CD4-positive, CD25-positive, alpha-beta regulatory T cell (primary cell): Measurements from ENCODE around the gene RNF220. TPM values are rescaled to one million over a fixed set of nuclear protein-coding genes. Genes with fewer than 3 reads are reported as not detected.

ENCODE experiments used
- ATAC-seq, 2 donors: fragments of 150-1000 bp; cut with Tn5 transposase; one replicate each; pipeline ENCODE4 v1.10.0; 2021; ENCODE audit warnings: low read depth in 2 of 2, moderate number of reproducible peaks in 2 of 2, moderate library complexity in 1 of 2
- DNase-seq, 3 donors: peaks; one replicate each; pipeline versions ENCODE4 v3.0.0 to v3.0.0-alpha.2; 2012 to 2022; ENCODE audit warnings: mixed read lengths in 1 of 3
- H3K27ac ChIP-seq: one replicate; pipeline ENCODE4 v1.7.0; 2013; ENCODE audit warnings: mild to moderate bottlenecking, low read length; ENCODE audit not compliant: insufficient read depth, poor library complexity, severe bottlenecking
- H3K27me3 ChIP-seq: one replicate; pipeline ENCODE4 v1.7.0; 2013; ENCODE audit warnings: low read length; ENCODE audit not compliant: control insufficient read depth, insufficient read depth
- H3K36me3 ChIP-seq: one replicate; pipeline ENCODE4 v1.7.0; 2013; ENCODE audit warnings: mild to moderate bottlenecking, low read length, moderate library complexity; ENCODE audit not compliant: control insufficient read depth, insufficient read depth
- H3K4me1 ChIP-seq: 2 replicates; pipeline ENCODE4 v1.7.0; 2013; ENCODE audit warnings: mild to moderate bottlenecking, low read length; ENCODE audit not compliant: insufficient read depth, control insufficient read depth, poor library complexity, severe bottlenecking
- H3K4me3 ChIP-seq: one replicate; pipeline ENCODE4 v1.7.0; 2013; ENCODE audit warnings: low read depth, mild to moderate bottlenecking, low read length, moderate library complexity
- H3K9me3 ChIP-seq, 2 experiments: 1 replicate in 1 of 2; 2 replicates in 1 of 2; pipeline ENCODE4 v1.7.0; 2013; ENCODE audit warnings: low read length in 2 of 2, mild to moderate bottlenecking in 1 of 2, moderate library complexity in 1 of 2; ENCODE audit not compliant: control insufficient read depth in 2 of 2
- H3K27ac Mint-ChIP-seq, 3 donors: one replicate each; pipeline ENCODE4 v1.8.0; 2020 to 2022; ENCODE audit warnings: mild to moderate bottlenecking in 3 of 3, mixed read lengths in 3 of 3, moderate library complexity in 2 of 3
- H3K27me3 Mint-ChIP-seq: one replicate; pipeline ENCODE4 v1.8.0; 2022; ENCODE audit warnings: mild to moderate bottlenecking, mixed read lengths
- H3K36me3 Mint-ChIP-seq: one replicate; pipeline ENCODE4 v1.8.0; 2020; ENCODE audit warnings: mixed read lengths
- H3K4me1 Mint-ChIP-seq, 4 donors: one replicate each; pipeline ENCODE4 v1.8.0; 2020 to 2022; ENCODE audit warnings: mixed read lengths in 4 of 4, mild to moderate bottlenecking in 1 of 4
- H3K4me3 Mint-ChIP-seq, 4 donors: one replicate each; pipeline ENCODE4 v1.8.0; 2020 to 2022; ENCODE audit warnings: mild to moderate bottlenecking in 4 of 4, mixed read lengths in 4 of 4, moderate library complexity in 3 of 4
- H3K9me3 Mint-ChIP-seq, 7 donors: one replicate each; pipeline ENCODE4 v1.8.0; 2020 to 2022; ENCODE audit warnings: mixed read lengths in 7 of 7, mild to moderate bottlenecking in 3 of 7, moderate library complexity in 2 of 7
- polyA plus RNA-seq, 4 donors: library from polyadenylated mRNA; unstranded; fragments of 300-500 nt; fragmentation: Illumina TruSeq; gene quantifications; one replicate each; pipeline ENCODE4 v1.2.3, GENCODE V29; 2021
- total RNA-seq: library from RNA; stranded (reverse); gene quantifications from one replicate; pipeline ENCODE4 v1.2.3, GENCODE V29; 2022

The RNF220 gene
- total and polyA plus RNA-seq, 5 donors from 2014 or later, result 73.2 to 94.8 (median 83.1) TPM

DNA sequence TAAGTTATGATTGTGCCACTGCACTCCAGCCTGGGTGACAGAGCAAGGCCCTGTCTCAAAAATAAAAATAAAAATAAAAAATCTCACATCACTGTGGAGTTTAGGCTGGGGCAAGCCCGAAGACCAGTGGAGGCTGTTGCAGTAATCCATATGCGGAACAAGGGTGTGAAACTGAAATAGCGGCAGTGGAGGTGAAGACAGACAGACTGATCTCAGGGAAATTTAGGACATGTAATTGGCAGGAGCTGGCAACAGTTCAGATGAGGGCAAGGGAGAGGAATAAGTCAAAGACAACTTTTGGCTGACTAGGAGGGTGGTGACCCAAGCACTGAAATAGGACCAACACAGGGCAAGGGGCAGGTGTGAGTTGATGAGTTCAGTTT lies 277.8 kb downstream of the RNF220 start:
- H3K9me3 Mint-ChIP-seq, result no peaks in the 10 kb centered on the region
- H3K9me3 ChIP-seq, result no peaks in the 10 kb centered on the region

DNA sequence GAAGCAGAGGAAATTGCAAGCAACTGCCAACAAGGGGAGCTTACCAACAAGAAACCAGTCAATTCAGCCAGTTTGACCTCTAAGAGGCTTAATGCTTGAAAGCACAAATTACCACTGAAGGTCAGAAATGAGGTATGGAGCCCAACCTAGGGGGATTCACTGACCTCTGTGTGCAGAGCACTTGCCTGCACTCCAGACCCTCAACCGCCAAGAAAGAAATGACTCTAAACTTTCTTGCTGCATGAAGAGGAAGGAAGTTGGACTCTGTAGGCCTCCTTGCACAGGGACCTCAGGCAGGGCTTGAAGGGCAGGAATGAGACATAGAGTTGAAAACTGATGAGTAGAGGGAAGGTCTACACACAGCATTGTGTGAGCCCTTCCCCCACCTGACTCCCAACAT lies 279.5 kb downstream of the RNF220 start:
- no peaks in the 10 kb centered on the region for H3K27me3 ChIP-seq
- H3K27ac ChIP-seq, result no peak overlapping the region
- H3K9me3 ChIP-seq, result no peaks in the 10 kb centered on the region
- no peak overlapping the region for H3K4me3 ChIP-seq
- peaks cover 4% of the 10 kb centered on the region for H3K36me3 Mint-ChIP-seq
- no peak for DNase-seq
- no peak overlapping the region for H3K4me3 Mint-ChIP-seq
- no peaks in the 10 kb centered on the region for H3K9me3 Mint-ChIP-seq
- peaks cover 4% of the 10 kb centered on the region for H3K27me3 Mint-ChIP-seq
- no peak for ATAC-seq
- peaks cover 0 to 2% (median 0%) of the 10 kb centered on the region in 4 donors for H3K4me1 Mint-ChIP-seq
- H3K4me1 ChIP-seq, result no peaks in the 10 kb centered on the region
- no peak overlapping the region for H3K27ac Mint-ChIP-seq
- H3K36me3 ChIP-seq, result no peaks in the 10 kb centered on the region

More for the DNA sequence above, 277.8 kb downstream of the RNF220 start:
- H3K4me3 ChIP-seq, result no peak overlapping the region
- Mint-ChIP-seq H3K36me3 (peaks cover 4% of the 10 kb centered on the region), H3K4me3 (no peak overlapping the region), H3K27ac (no peak overlapping the region), H3K27me3 (peaks cover 5% of the 10 kb centered on the region), H3K4me1 (peaks cover 0 to 2% (median 0%) of the 10 kb centered on the region in 4 donors)
- no peaks in the 10 kb centered on the region for H3K36me3 ChIP-seq
- no peaks in the 10 kb centered on the region for H3K27me3 ChIP-seq
- DNase-seq, result no peak
- no peak for ATAC-seq
- no peaks in the 10 kb centered on the region for H3K4me1 ChIP-seq
- H3K27ac ChIP-seq, result no peak overlapping the region

DNA sequence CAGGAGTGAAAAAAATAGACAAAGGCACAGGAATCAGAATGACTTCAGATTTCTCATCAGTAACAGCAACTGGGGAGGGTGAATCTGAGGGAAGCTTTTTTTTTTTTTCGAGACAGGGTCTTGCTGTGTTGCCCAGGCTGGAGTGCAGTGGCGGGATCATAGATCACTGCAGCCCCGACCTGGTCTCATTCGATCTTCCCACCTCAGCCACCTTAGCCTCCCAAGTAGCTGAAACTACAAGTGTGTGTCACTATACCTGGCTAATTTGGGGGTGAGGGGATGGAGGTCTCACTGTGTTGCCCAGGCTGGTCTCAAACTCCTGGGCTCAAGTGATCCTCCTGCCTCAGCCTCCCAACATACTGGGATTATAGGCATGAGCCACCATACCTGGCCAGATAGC lies 280.2 kb downstream of the RNF220 start:
- ATAC-seq (no peak), DNase-seq (no peak)
- Histone ChIP-seq H3K36me3 (no peaks in the 10 kb centered on the region), H3K9me3 (no peaks in the 10 kb centered on the region), H3K27me3 (no peaks in the 10 kb centered on the region), H3K4me3 (no peak overlapping the region), H3K4me1 (no peaks in the 10 kb centered on the region), H3K27ac (no peak overlapping the region)
- Mint-ChIP-seq H3K4me1 (peaks cover 0 to 2% (median 0%) of the 10 kb centered on the region in 4 donors), H3K36me3 (peaks cover 4% of the 10 kb centered on the region), H3K27me3 (peaks cover 2% of the 10 kb centered on the region), H3K4me3 (no peak overlapping the region), H3K27ac (no peak overlapping the region), H3K9me3 (no peaks in the 10 kb centered on the region)

DNA sequence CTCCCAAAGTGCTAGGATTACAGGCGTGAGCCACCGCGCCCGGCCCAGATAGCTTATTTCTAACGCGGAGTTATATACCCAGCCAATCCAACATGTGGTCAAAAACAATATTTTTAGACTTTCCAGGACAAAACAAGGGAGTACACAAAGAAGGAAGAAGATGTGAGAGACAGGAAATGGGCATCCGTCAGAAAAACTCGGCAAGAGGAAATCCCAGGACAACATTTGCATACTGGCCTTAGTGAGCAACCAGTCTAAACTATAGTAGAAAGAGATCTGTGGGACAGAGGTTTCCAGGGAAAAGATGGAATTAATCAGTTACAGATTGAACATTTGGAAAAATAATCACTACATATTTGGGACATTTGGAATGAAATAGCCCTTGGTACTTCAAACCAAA lies 280.8 kb downstream of the RNF220 start:
- no peaks in the 10 kb centered on the region for H3K4me1 ChIP-seq
- Mint-ChIP-seq H3K27me3 (peaks cover 5% of the 10 kb centered on the region), H3K36me3 (no peaks in the 10 kb centered on the region), H3K4me1 (peaks cover 0 to 2% (median 0%) of the 10 kb centered on the region in 4 donors), H3K9me3 (no peaks in the 10 kb centered on the region), H3K27ac (no peak overlapping the region), H3K4me3 (no peak overlapping the region)
- ATAC-seq (no peak), DNase-seq (no peak)
- no peaks in the 10 kb centered on the region for H3K36me3 ChIP-seq
- no peak overlapping the region for H3K4me3 ChIP-seq
- H3K27me3 ChIP-seq, result no peaks in the 10 kb centered on the region
- no peak overlapping the region for H3K27ac ChIP-seq
- H3K9me3 ChIP-seq, result no peaks in the 10 kb centered on the region

DNA sequence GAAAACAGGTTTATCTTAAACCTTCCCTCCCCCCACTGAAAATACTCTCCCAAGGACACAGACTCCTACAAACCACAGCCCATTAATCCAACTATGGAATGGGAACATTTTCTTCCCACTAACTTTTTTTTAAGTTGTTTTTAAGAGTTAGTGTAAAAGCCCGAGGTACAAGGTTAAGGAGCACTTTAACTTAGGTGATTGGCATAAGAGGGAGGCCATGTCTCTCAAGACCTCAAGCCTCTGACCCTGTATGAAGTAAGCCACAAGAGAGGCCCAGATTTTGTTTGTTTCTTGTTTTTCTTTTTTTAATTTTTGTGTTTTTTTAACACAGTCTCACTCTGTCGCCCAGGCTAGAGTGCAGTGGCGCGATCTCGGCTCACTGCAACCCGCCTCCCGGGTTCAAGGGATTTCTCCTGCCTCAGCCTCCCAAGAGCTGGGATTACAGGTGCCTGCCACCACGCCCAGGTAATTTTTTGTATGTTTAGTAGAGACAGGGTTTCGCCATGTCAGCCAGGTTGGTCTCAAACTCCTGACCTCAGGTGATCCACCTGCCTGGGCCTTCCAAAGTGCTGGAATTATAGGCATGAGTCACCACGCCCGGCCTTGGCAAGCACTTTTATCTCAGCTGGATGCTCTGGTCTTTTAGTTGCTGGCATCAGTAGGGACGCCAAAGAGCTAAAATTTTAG lies 283.8 kb downstream of the RNF220 start:
- H3K4me3 ChIP-seq, result no peak overlapping the region
- Mint-ChIP-seq H3K9me3 (no peaks in the 10 kb centered on the region), H3K4me3 (no peak overlapping the region), H3K36me3 (no peaks in the 10 kb centered on the region), H3K4me1 (no peaks in the 10 kb centered on the region), H3K27ac (no peak overlapping the region), H3K27me3 (peaks cover 5% of the 10 kb centered on the region)
- H3K27me3 ChIP-seq, result no peaks in the 10 kb centered on the region
- no peak overlapping the region for H3K27ac ChIP-seq
- no peaks in the 10 kb centered on the region for H3K4me1 ChIP-seq
- no peak for ATAC-seq
- no peaks in the 10 kb centered on the region for H3K36me3 ChIP-seq
- H3K9me3 ChIP-seq, result no peaks in the 10 kb centered on the region
- no peak for DNase-seq

DNA sequence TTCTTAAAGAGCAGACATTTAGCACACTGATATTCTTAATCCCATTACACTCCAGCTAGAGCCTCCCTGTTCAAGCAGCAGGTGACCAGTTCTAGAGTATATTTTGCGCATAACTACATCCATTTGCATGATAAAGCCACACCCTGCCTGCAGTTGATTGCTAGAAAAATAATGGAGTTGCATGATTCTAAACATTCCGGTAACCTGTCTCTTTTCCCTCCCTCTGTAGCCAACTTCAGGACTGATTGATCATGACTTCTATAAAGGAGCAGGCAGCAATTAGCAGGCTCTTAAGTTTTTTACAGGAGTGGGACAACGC lies 284.4 kb downstream of the RNF220 start:
- Histone ChIP-seq H3K27ac (no peak overlapping the region), H3K36me3 (no peaks in the 10 kb centered on the region), H3K4me1 (no peaks in the 10 kb centered on the region), H3K4me3 (no peak overlapping the region), H3K9me3 (no peaks in the 10 kb centered on the region), H3K27me3 (no peaks in the 10 kb centered on the region)
- Mint-ChIP-seq H3K9me3 (no peaks in the 10 kb centered on the region), H3K4me3 (no peak overlapping the region), H3K27ac (no peak overlapping the region), H3K4me1 (no peaks in the 10 kb centered on the region), H3K27me3 (peaks cover 5% of the 10 kb centered on the region), H3K36me3 (no peaks in the 10 kb centered on the region)
- DNase-seq (no peak), ATAC-seq (no peak)

DNA sequence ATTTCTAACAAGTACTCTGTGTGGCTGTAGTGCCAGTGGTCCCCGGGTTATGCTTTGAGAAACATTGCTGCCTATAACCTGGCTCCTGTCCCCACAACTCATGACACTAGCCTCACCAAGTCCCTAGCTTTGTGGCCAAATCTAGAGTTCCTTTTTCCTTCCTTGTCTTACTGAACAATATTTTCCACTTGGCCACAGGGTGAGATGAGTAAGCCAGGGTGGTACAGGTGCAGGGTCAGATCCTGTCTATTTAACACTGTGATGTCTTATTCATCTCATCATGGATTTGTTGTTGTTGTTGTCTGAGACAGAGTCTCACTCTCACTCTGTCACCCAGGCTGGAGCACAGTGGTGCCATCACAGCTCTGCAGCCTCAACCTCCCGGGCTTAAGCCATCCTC lies 288.1 kb downstream of the RNF220 start:
- H3K4me1 ChIP-seq, result peaks cover 9% of the 10 kb centered on the region
- no peaks in the 10 kb centered on the region for H3K36me3 ChIP-seq
- Mint-ChIP-seq H3K36me3 (no peaks in the 10 kb centered on the region), H3K4me1 (peaks cover 0 to 16% (median 5%) of the 10 kb centered on the region in 4 donors), H3K27me3 (peaks cover 5% of the 10 kb centered on the region), H3K9me3 (no peaks in the 10 kb centered on the region), H3K27ac (peak overlapping the region in 1 of 3 donors; percentile 26), H3K4me3 (no peak overlapping the region)
- DNase-seq (no peak), ATAC-seq (no peak)
- no peak overlapping the region for H3K27ac ChIP-seq
- H3K9me3 ChIP-seq, result no peaks in the 10 kb centered on the region
- H3K27me3 ChIP-seq, result no peaks in the 10 kb centered on the region
- H3K4me3 ChIP-seq, result no peak overlapping the region

DNA sequence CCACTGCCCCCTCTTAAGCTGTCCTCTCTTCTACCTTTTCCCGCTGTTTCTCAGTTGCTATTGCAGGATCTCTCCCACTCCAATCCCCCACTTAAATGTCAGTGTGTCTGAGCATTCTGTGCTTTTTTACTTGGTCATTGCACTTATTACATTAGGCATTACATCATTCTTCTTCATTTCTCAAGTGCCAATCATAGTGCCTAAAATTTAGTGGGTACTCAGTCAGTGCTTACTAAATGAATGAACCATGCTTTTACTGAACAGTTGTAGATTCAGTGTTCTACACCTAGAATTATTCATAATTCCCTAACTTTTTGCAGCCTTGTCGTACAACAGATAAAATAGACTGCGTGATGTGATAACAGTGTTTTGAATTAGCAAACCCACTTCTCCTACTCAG lies 288.8 kb downstream of the RNF220 start:
- ATAC-seq (no peak), DNase-seq (no peak)
- Mint-ChIP-seq H3K27me3 (peaks cover 5% of the 10 kb centered on the region), H3K4me1 (peaks cover 0 to 16% (median 5%) of the 10 kb centered on the region in 4 donors), H3K9me3 (no peaks in the 10 kb centered on the region), H3K4me3 (no peak overlapping the region), H3K27ac (no peak overlapping the region), H3K36me3 (no peaks in the 10 kb centered on the region)
- no peak overlapping the region for H3K27ac ChIP-seq
- H3K9me3 ChIP-seq, result no peaks in the 10 kb centered on the region
- no peaks in the 10 kb centered on the region for H3K36me3 ChIP-seq
- H3K27me3 ChIP-seq, result no peaks in the 10 kb centered on the region
- peaks cover 9% of the 10 kb centered on the region for H3K4me1 ChIP-seq
- H3K4me3 ChIP-seq, result no peak overlapping the region
